Measurements from ENCODE around the gene INPP5A.

- TF ChIP-seq RAD21 (IDR thresholded peaks at IDR 0.05; ENCODE audit: low read depth) (no peak), TAF1 (IDR thresholded peaks at IDR 0.05; ENCODE audit: low read depth) (no peak), EGR1 (IDR thresholded peaks at IDR 0.05) (no peak), EP300 (IDR thresholded peaks at IDR 0.05; ENCODE audit: borderline replicate concordance) (no peak), YY1 (IDR thresholded peaks at IDR 0.05; ENCODE audit: low read depth) (no peak), NFIC (IDR thresholded peaks at IDR 0.05) (no peak), USF1 (IDR thresholded peaks at IDR 0.05) (no peak), CREB1 (IDR thresholded peaks at IDR 0.05; ENCODE audit: low read depth) (no peak), MAX (IDR thresholded peaks at IDR 0.05) (no peak), REST (IDR thresholded peaks at IDR 0.05; ENCODE audit: low read depth) (no peak), FOXM1 (IDR thresholded peaks at IDR 0.05; ENCODE audit: borderline replicate concordance, low read depth) (no peak)
Observed at GRCh38 chr10:132539894-132540293, 2.3 kb downstream of the INPP5A start.
